Measurements from ENCODE around the gene SCYL1.
"Not testable (repeated sequence)": the region's sequence is repeated elsewhere in the genome, so short reads cannot be mapped to it uniquely, and the experiment has no call there.

SCYL1 gene

GRCh38 chr11:65555693-65556231 is 30.9 kb downstream of the SCYL1 start:
- no peak for DNase-seq

- DNase-seq, result no peak
Measured at GRCh38 chr11:65556470-65557279, 31.8 kb downstream of the SCYL1 start.

DNA sequence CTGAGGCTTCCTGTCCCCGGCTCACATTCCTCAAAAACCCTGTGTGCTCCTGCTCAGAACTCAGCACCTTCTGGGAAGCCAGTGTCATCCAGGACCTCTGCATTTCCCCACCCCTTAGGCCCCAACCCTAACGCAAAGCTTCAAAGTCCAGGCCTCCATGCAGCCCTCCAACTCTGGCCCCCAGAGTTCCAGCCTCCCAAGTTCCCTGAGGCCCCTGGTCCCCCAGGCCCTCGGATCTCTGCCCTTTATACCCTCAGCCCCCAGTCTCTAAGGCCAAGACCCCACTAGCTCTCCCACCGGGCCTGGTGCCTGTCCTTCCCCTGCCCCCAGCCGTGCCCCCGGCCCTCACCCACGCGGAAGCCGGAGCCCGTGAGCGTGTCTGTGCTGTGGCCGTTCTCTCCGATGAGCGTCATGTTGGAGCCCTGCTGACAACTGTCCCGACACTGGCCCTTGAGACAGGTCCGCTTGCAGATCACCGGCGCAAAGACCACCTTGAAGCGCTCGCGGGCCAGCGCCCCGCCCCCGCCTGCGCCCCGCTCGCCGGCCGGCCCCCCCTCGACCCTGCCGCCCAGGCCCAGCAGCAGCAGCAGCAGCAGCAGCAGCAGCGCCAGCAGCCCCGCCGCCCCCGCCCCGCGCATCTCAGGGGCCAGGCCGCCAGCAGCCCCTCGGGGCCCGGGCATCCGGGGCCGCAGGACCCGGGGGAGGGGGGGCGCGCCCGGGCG is 32.6 kb downstream of the SCYL1 start:
- no peak for DNase-seq

DNA sequence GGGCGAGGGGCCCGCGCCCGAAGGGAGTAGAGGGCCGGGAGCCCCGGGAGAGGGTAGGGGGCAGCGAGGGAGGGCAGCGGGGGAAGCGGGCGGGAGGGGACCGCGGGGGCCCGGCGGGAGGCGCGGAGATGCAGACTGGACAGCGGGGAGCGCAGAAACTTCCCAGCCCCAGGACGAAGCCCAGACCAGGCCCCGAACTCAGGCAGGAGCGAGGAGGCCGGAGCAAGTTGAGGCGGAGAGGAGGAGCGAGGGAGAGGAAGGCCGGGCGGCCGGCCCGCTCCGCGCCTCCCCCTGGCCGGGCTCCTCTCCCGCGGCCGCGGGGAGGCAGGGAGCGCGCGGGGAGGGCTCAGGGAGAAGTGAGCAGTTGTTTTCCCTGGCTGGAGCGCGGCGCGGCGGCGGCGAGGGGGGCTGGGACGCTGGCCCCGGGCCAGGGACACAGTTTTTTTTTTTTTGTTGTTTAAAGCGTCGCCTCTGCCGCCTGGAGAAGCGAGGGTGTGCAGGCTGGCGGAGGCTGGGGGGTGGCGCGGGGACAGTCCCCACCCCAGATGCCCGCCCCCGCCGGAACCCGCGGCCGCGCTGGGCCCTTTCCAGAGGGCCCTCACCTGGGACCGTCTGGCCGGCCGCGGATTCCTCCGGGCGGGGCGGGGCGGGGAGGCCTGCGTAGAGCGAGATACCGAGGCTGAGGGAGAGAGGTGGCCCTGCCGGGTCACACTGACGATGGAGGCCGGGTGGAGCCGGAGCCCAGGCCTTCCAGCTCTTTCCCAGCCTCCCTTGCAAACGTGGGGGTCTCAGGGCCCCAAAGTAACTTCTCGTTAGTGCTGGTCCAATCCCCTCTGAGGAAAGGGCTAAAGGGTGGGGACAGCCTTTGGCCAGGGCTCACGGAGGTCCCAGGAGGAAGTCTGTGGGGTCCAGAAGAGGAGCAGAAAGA is 33.4 kb downstream of the SCYL1 start, which contains the start of gene LTBP3:
Gene LTBP3, minus strand, starts transcription at position 358 of the 928 bp plus-strand sequence. CDS start 400 bp downstream, outside the sequence.
- peak; percentile 49 for DNase-seq

GRCh38 chr11:65558930-65559509 is 34.1 kb downstream of the SCYL1 start:
- DNase-seq, result no peak

DNA sequence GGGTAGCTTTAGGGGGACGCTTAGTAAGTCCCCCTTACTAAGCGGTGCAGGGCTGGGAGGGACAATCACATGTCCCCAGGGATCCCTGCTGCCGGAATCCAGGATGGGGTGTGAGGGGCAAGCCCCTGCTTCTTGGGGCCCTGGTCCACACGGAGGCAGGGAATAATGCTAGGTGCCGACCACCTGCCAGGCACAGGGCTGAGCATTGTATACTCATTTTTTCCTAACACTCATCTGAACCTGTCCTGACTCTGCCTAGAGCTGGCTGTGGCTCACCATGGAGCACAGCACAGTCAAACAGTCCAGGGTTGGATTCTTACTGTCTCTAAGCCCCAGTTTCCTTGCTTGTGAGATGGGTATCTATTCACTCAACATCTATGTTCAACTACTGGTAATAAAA is 34.7 kb downstream of the SCYL1 start:
- no peak for DNase-seq

GRCh38 chr11:65559951-65560537 is 35.2 kb downstream of the SCYL1 start:
- DNase-seq, result no peak

- no peak for DNase-seq
Measured at GRCh38 chr11:65560555-65561418, 35.9 kb downstream of the SCYL1 start.

DNA sequence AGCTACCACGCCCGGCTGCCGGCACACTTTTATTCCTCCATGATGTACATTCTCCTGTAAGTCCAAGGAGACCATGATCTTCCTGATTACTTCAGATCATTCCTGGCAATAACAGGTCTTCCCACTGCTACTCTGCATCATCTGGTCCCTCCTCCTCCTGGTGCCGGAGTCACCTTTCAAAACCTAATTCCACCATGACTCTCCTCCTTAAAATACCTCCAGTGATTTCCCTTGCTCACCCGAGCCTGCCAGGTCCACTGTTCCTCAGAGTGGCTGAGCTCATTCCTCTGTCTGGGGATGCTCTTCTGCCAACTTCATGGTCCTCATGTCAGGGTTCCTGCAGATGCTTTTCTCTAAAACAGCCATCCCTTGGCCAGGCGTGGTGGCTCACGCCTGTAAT is 37.1 kb downstream of the SCYL1 start:
- no peak for DNase-seq

DNA sequence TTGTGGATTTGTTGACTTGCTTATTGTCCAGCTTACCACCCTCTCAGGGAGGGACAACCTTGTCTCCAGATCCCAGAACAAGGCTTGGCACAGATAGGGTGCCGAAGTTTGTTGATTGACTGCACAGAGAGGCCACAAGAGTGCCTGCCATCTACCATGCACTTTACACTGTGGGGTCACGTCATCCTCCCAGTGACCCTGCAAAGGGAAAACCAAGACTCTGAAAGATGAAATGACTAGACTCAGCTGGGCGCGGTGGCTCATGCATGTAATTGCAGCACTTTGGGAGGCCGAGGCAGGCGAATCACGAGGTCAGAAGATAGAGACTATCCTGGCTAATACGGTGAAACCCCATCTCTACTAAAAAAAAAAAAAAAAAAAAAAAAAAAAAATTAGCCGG is 37.9 kb downstream of the SCYL1 start:
- DNase-seq, result no peak

- DNase-seq, result no peak
Measured at GRCh38 chr11:65563601-65564000, 38.7 kb downstream of the SCYL1 start.

- not testable (repeated sequence) for DNase-seq
Measured at GRCh38 chr11:65564879-65565559, 40.1 kb downstream of the SCYL1 start.

- DNase-seq, result no peak
Measured at GRCh38 chr11:65565624-65566453, 41.0 kb downstream of the SCYL1 start.

GRCh38 chr11:65569164-65569972 is 44.5 kb downstream of the SCYL1 start:
- no peak for DNase-seq

DNA sequence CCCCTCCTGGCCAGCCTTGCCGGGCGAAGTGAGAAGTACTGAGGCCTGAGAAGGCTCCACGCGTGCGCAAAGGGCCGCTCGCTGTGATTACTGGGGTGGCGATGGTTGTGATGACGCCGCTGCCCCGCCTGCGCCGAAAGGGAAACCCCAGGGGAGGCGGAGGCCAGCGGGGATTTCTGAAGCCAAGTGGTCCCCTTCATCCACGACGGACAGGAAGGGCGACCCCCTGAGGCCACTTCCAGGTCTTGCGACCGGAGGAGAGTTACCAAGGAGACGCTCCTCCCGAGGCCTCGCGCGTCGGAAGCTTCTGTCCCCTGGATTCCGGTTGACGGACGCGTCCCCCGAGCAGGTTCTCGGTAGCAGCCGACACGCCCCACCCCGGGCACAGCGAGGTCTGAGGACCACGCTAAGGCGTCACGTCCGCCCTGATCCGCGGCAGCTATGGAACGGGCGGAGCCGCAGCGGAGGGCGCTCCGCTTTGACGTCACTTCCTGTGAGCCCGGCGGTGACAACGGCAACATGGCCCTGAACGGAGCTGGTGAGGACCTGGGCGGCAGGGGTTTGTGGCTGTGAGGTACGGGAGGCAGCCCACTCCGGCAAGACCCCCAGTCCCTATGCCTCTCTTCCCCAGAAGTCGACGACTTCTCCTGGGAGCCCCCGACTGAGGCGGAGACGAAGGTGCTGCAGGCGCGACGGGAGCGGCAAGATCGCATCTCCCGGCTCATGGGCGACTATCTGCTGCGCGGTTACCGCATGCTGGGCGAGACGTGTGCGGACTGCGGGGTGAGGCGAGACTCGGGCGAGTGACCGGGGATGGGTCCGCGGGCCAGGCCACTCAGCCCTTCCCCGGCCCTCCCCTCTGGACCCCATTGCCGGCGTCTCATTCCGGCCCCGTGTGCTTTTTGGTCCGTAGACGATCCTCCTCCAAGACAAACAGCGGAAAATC is 45.4 kb downstream of the SCYL1 start, which contains the start of gene ZNRD2:
Gene ZNRD2, plus strand, starts transcription at position 505 of the 946 bp plus-strand sequence. Its CDS starts 15 bp downstream, at position 520.
- DNase-seq, result peak; percentile 97

GRCh38 chr11:65571420-65571819 is 46.5 kb downstream of the SCYL1 start:
- DNase-seq, result no peak

- DNase-seq, result no peak
Measured at GRCh38 chr11:65571940-65572339, 47.1 kb downstream of the SCYL1 start.

Data from activated CD4-positive, CD25-positive, alpha-beta regulatory T cell treated with anti-CD3 and anti-CD28 coated beads, Interleukin-2, amount 50 U/mL, for 72 hours (primary cell).